ENCODE data around the gene TLE7. TPM values are rescaled to one million over a fixed set of nuclear protein-coding genes. Genes with fewer than 3 reads are reported as not detected.

Gene TLE7
- total RNA-seq, 2 donors from 2014 or later, result not detected

DNA sequence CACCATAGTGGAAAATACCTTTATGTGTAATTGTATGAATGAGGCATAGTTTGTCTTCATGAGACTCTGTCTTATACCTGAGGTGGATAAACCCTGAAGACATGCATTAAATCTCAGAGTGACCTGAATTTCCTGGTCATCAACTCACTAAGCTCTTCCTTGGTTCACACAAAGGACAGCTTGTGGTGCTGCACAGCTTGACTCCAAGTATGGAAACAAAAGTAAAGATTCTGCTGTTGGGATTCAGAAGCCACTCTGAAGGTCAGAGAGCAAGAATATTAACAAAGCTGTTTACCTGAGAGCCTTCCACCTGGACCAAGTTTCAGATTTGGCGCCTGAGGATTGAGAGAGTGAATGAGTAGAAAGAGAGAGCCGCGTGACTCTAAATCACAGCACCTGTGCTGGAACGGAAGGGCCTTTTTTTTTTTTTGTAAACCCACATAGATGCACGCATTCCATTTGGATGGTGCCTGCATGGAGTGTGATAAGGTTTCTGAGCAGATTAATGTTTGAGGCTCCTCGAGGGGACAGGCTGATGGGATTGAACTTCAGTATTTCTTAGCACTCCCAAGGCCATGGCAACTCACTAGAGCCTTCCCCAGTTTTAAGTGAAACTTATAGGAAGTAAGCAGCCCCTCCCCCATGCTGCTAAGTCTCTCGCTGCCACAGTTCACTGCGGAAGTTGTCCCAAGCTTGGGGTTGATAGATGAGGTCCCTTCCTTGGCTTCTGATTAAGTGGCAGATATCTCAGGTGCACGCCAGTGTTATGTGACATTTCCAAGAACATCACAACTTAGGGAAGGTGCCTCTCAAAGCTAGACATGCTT lies 54.6 kb downstream of the TLE7 start:
- DNase-seq (no peak), ATAC-seq (no peak)
- intact Hi-C loops (cut with DNase I), result no loop called here

DNA sequence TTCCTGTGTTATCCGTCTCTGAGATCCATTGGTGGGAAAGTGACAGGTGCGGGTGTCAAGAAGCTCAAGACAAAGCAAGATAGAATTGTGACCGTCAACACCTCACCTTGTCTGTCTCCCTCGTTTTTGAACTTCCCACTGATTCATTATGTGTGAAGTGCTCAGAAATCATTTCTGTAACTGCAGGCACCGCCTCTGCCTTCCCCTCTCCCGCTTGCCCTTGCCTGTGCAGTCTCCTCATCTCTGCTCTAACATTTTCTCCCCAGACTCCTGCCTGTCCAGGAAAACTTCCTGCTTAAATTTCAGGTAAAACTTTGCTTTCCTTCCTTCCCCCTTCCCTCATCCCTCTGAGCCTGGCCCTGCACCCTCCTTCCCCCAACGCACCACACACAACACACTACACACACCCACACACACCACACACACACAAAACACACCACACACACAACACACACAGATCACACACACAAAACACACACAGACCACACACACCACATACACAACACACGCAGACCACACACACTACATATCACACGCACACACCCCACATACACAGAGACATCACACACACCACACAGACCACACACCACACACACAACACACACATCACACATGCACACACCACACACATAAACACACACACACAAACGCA lies 57.7 kb downstream of the TLE7 start:
- no peak for DNase-seq
- intact Hi-C loops (cut with DNase I), result no loop called here
- ATAC-seq, result no peak

DNA sequence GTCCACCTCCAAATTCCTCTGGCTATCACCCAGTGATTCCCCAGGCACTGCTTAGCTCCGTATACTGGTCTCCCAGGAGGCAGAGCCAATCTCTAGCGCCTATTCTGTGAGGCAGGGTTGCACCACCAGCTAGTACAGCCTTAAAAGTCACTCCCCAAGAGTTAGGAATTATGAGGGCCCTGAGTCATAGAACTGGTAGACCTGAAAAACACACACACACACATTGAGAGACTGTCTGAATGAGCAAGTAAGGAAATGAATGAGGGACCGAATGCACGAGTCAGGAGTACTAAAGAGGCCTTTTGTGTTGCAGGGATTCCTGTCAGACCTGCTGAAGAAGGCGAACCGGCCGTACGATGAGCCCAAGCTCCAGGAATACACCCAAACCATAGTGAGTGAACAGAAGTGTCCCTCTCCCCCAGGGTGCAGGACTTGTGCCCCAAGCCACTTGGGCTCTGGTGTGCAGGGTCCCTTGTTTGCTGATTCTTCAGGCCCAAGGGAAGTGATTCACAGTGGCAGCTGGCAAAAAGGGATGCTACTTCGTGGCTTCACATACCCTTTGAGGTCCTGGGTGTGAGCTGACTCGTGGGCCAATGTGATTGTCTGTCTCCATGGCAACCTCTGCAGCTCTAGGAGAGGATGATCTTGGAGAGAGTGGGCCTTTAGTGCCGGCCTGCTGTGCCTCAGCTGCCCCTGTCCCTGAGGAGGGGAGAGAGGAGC lies 58.6 kb downstream of the TLE7 start:
- peak; percentile 74 to 97 for ATAC-seq
- DNase-seq, result no peak
- intact Hi-C loops (cut with DNase I), result no loop called here

DNA sequence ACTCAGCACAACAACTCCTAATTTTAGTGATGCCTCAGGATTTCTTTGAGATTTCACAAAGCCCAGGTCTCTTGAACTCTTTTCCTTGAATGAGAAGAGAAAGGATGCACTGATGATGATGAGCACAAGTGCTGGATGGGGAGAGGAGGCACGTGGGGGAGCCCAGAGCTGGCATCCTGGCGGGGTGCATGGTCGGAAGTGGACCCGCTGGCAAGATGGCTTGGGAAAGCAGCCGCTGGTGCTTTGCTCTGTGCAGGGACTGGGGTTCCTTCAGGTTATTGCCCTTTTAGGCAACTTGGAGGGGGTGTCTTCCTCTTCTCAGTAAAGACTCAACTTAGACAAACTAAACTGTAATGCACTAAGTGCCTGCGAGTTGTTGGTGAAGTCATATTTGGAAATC lies 61.0 kb downstream of the TLE7 start:
- DNase-seq, result no peak
- intact Hi-C loops (cut with DNase I), result no loop called here
- no peak for ATAC-seq

Other genes starting within 250 kb of the TLE7 start
- under 1 TPM; 0.38 to 0.65 TPM for gene HYDIN, start 211.3 kb downstream of the TLE7 start, total RNA-seq
- 10 to 100 TPM; 10.4 to 11.3 TPM for gene CMTR2, start 152.7 kb downstream of the TLE7 start, total RNA-seq
- 10 to 100 TPM; 25.9 to 30.8 TPM for gene CALB2, start 83.3 kb downstream of the TLE7 start, total RNA-seq
- gene ZNF23, start 20.2 kb upstream of the TLE7 start, total RNA-seq, result 1 to 10 TPM; 5.8 to 6.5 TPM
- 1 to 10 TPM; 3.5 to 3.7 TPM for gene ZNF19, start 47.3 kb upstream of the TLE7 start, total RNA-seq
- gene CHST4, start 84.4 kb upstream of the TLE7 start, total RNA-seq, result under 1 TPM in 1 of 2 donors, not detected in 1; 0.16 TPM
- not detected for gene TAT, start 135.0 kb upstream of the TLE7 start, total RNA-seq
- not detected for gene MARVELD3, start 184.1 kb upstream of the TLE7 start, total RNA-seq

Data from left cardiac atrium (tissue), 4 donors.